ENCODE data around the gene MARCHF3. TPM values are rescaled to one million over a fixed set of nuclear protein-coding genes. Genes with fewer than 3 reads are reported as not detected.

Gene MARCHF3
- total RNA-seq, 2 donors from 2014 or later, result 9.3 to 12.4 TPM

DNA sequence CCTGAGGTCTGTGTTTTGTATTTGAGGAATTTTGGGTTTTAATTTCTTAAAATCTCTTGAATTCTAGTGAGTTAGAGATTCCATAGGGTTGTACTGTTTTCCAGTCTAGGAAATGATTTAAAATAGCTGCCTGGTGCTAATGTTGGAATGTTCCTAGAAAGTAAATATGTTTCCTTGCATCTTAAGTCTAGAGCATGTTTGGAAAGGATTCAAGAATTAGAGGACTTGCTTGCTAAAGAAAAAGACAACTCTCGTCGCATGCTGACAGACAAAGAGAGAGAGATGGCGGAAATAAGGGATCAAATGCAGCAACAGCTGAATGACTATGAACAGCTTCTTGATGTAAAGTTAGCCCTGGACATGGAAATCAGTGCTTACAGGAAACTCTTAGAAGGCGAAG, 211.6 kb downstream of the MARCHF3 start:
- Mint-ChIP-seq H3K27me3 (ENCODE audit: low read depth) (no peaks in the 10 kb centered on the region), H3K4me1 (ENCODE audit: low read depth) (peaks cover 8% of the 10 kb centered on the region), H3K27ac (no peak overlapping the region), H3K9me3 (no peaks in the 10 kb centered on the region), H3K36me3 (ENCODE audit: insufficient read depth in 2 of 2) (peaks cover 23 to 43% of the 10 kb centered on the region in 2 donors), H3K4me3 (no peak overlapping the region)
- ATAC-seq (replicated peaks in 1 of 2) (no peak), DNase-seq (no peak)

Other genes starting within 250 kb of the MARCHF3 start
- gene C5orf63, start 42.9 kb upstream of the MARCHF3 start, total RNA-seq, result 10 to 100 TPM; 16.0 to 16.4 TPM